Transverse colon (tissue), 4 donors: ENCODE results near the gene STRN3. TPM values are rescaled to one million over a fixed set of nuclear protein-coding genes. Genes with fewer than 3 reads are reported as not detected.
"Not testable (repeated sequence)": the region's sequence is repeated elsewhere in the genome, so short reads cannot be mapped to it uniquely, and the experiment has no call there.

ENCODE experiments used
- DNase-seq: peaks from one replicate; pipeline ENCODE4 v3.0.0-alpha.2; 2019
- H3K27ac ChIP-seq, 4 donors: fragments of 200-600 bp; sonication (generic); 2 replicates each; pipeline ENCODE4 v1.5.1; 2016 to 2018; ENCODE audit warnings: inconsistent platforms in 4 of 4
- H3K27me3 ChIP-seq: fragments of 200-600 bp; sonication (generic); 2 replicates; pipeline ENCODE4 v1.5.1; 2017; ENCODE audit warnings: inconsistent platforms
- H3K36me3 ChIP-seq, 4 donors: fragments of 200-600 bp; sonication (generic); 2 replicates each; pipeline ENCODE4 v1.5.1; 2017 to 2019; ENCODE audit warnings: inconsistent platforms in 4 of 4
- H3K4me1 ChIP-seq, 4 donors: fragments of 200-600 bp; sonication (generic); 2 replicates each; pipeline ENCODE4 v1.5.1; 2017 to 2020; ENCODE audit warnings: inconsistent platforms in 4 of 4
- H3K4me3 ChIP-seq, 4 donors: fragments of 200-600 bp; sonication (generic); 1 replicate in 1 of 4; 2 replicates in 3 of 4; pipeline versions ENCODE4 v1.5.1 to v1.6.1; 2017 to 2019; ENCODE audit warnings: inconsistent platforms in 4 of 4
- H3K9me3 ChIP-seq, 2 donors: fragments of 200-600 bp; sonication (generic); 2 replicates each; pipeline ENCODE4 v1.5.1; 2017 to 2019; ENCODE audit warnings: inconsistent platforms in 2 of 2
- EP300 ChIP-seq: sonication (generic); formaldehyde crosslinking; IDR thresholded peaks from one replicate; pipeline ENCODE4 v1.6.1; 2017; ENCODE audit warnings: antibody characterized with exemption, low read depth
- POLR2A ChIP-seq: fragments of 450-650 bp; IDR thresholded peaks from one replicate; pipeline ENCODE4 v1.6.1; 2016; ENCODE audit warnings: antibody characterized with exemption, mild to moderate bottlenecking, moderate library complexity
- POLR2AphosphoS5 ChIP-seq, 3 donors: sonication (generic); formaldehyde crosslinking; IDR thresholded peaks; one replicate each; pipeline ENCODE4 v1.6.1; 2016; ENCODE audit warnings: antibody characterized with exemption in 3 of 3
- WGBS, 2 donors: methylation state at CpG; one replicate each; pipeline ENCODE4 v1.1.5; 2018; ENCODE audit warnings: low coverage in 1 of 2; 5-methylcytosine and 5-hydroxymethylcytosine counted together
- in situ Hi-C, 4 donors: fragments of 200-750 bp; cut with MboI; loops; one replicate each; pipeline versions ENCODE4 v1.15.0 to v1.15.1; 2017; ENCODE audit warnings: low sequenced_read_pairs in 3 of 4, low pct_ligation_motif_present in 1 of 4, low pct_unique_long_range_greater_than_20kb in 1 of 4
- intact Hi-C: fragments of 100-400 bp; cut with DNase I; formaldehyde crosslinking; loops from one replicate; pipeline ENCODE4 v1.15.1; 2023; ENCODE audit warnings: low total_unique reads
- total RNA-seq, 4 donors: library from RNA; depleted of rRNA; stranded (reverse); fragments of >200 nt; gene quantifications; one replicate each; pipeline ENCODE4 v1.1.0, GENCODE V29; 2016
- TF ChIP-seq, protein P1 (sequence below), 5 experiments: fragments of 200-600 bp in 3 of 5; fragments of 450-650 bp in 2 of 5; sonication (generic) in 3 of 5; IDR thresholded peaks; 1 replicate in 2 of 5; 2 replicates in 3 of 5; pipeline ENCODE4 v1.5.1; 2016 to 2017; ENCODE audit warnings: antibody characterized with exemption in 5 of 5, inconsistent platforms in 3 of 5, mild to moderate bottlenecking in 2 of 5, moderate library complexity in 1 of 5

Gene STRN3
- total RNA-seq, 4 donors from 2014 or later: 42.3 to 57.5 (median 51.5) TPM

DNA sequence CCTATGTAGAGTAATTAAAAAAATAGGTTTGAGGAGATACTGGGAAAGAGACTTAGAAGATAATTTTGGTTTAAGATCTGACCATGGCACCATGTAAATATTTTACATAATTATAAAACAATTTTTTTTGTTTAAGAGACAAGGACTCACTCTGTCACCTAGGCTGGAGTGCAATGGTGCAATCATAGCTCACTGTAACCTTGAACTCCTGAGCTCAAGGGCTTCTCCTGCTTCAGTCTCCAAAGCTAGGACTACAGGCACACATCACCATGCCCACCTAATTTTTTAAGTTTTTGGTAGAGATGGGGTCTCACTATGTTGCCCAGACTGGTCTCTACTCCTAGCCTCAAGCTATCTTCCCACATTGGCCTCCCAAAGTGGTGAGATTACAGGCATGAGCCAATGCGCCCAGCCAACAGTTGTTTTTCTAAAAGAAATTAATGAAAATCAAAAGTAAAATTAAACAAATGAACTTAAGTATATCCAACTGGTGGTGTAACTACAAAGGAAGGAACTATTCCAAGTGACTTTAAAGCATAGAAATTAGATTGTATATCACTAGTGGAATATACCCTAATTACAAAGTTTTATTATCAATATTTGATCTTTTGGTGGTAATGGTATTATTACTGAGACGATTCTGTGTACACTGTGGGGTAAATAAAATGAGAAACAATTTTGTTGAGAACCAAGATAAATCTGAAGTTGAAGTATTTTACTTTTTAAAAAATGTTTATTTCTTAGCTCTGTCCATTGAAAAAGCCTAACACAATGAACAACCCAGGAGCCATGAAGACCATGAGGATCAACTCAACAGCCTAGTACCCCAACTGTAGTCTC is 122.7 kb downstream of the STRN3 start:
- H3K9me3 ChIP-seq: no peaks in the 10 kb centered on the region
- H3K36me3 ChIP-seq: peaks cover 0 to 41% (median 7%) of the 10 kb centered on the region in 4 donors
- H3K27ac ChIP-seq: no peak overlapping the region
- H3K4me1 ChIP-seq: no peaks in the 10 kb centered on the region
- in situ Hi-C loops (loop anchor here in 3 of 4 donors (10.0 to 25.0 kb wide), 2 partner anchors 241 to 249 kb away; no protein-coding TSS in a partner anchor), intact Hi-C loops (no loop called here)
- no peaks in the 10 kb centered on the region for H3K27me3 ChIP-seq
- TF ChIP-seq, protein P1, sequence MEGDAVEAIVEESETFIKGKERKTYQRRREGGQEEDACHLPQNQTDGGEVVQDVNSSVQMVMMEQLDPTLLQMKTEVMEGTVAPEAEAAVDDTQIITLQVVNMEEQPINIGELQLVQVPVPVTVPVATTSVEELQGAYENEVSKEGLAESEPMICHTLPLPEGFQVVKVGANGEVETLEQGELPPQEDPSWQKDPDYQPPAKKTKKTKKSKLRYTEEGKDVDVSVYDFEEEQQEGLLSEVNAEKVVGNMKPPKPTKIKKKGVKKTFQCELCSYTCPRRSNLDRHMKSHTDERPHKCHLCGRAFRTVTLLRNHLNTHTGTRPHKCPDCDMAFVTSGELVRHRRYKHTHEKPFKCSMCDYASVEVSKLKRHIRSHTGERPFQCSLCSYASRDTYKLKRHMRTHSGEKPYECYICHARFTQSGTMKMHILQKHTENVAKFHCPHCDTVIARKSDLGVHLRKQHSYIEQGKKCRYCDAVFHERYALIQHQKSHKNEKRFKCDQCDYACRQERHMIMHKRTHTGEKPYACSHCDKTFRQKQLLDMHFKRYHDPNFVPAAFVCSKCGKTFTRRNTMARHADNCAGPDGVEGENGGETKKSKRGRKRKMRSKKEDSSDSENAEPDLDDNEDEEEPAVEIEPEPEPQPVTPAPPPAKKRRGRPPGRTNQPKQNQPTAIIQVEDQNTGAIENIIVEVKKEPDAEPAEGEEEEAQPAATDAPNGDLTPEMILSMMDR (IDR thresholded peaks at IDR 0.05): no peak
- TF ChIP-seq POLR2AphosphoS5 (IDR thresholded peaks at IDR 0.05) (no peak), EP300 (no peak), POLR2A (no peak)
- DNase-seq: no peak
- H3K4me3 ChIP-seq: no peak overlapping the region
- WGBS, 2 donors: 80 to 89% methylated on average over 1 to 2 of the region's 2 CpGs

DNA sequence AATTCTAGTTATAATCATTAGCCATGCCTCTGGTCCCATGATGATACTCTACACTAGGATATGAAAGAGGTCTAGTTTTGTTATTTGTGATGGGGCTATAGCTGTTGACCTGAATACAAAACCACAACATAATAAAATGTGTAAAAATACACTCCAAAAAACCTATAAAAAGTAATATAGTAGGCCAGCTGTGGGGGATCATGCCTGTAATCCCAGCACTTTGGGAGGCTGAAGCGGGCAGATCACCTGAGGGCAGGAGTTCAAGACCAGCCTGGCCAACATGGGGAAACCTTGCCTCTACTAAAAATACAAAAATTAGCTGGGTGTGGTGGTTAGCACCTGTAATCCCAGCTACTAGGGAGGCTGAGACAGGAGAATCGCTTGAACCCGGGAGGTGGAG is 129.1 kb downstream of the STRN3 start:
- intact Hi-C loops, DNase-seq, H3K27me3 ChIP-seq, H3K4me1 ChIP-seq, H3K27ac ChIP-seq, H3K4me3 ChIP-seq, in situ Hi-C loops, H3K9me3 ChIP-seq: not testable (repeated sequence)
- peaks cover 0 to 17% (median 5%) of the 10 kb centered on the region in 4 donors for H3K36me3 ChIP-seq
- 73 to 93% methylated on average over 3 of the region's 3 CpGs for WGBS, 2 donors

DNA sequence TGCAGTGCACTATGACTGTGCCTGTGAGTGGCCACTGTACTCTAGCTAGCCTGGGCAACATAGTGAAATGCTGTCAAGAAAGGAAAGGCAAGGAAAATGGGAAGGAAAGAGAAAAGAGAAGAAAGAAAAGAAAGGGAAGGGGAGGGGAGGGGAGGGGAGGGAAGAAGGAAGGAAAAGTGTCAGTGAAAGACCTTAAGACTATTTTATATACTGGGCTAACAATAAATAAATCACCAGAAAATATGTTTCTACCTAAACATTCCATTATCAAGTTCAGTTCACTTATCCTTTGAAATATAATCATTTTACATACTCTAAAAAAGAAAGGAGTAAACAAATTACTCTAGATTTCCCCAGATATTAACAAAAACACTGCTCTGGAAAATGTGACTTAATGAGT is 129.7 kb downstream of the STRN3 start:
- H3K36me3 ChIP-seq: peaks cover 0 to 12% (median 3%) of the 10 kb centered on the region in 4 donors
- in situ Hi-C loops: no loop called here
- H3K4me3 ChIP-seq: no peak overlapping the region
- intact Hi-C loops: no loop called here
- no peak overlapping the region for H3K27ac ChIP-seq
- no peak for DNase-seq
- H3K4me1 ChIP-seq: no peaks in the 10 kb centered on the region
- H3K9me3 ChIP-seq: no peaks in the 10 kb centered on the region
- no peaks in the 10 kb centered on the region for H3K27me3 ChIP-seq
- TF ChIP-seq EP300 (no peak), POLR2AphosphoS5 (IDR thresholded peaks at IDR 0.05) (no peak), POLR2A (no peak)
- TF ChIP-seq, protein P1 (IDR thresholded peaks at IDR 0.05): no peak

DNA sequence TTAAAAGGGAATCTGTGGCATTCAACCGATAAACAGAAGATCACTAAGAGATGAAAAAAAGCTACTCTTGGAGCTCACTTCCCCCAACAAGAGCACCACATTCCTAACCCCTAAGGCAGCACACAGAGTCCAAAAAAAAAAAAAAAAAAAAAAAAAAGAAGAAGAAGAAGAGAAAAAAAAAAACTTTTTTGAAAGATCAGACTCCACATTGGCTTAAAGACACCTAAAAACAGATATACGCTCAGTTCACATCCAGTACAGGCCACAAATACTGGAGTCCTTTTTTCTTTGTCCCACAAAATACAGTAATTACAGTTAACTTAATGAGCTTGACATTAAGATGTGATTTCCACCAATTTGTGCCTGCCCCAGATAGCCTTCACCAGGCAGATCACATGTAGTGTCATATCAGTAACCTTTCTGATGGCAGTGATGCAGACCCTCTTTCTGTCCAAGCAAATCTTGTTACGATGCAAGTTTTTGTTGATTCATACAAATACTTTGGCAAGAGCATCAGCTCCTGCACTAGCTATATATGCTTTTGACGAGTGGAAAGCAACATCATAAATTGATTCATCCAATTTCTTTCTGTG is 131.2 kb downstream of the STRN3 start:
- Histone ChIP-seq H3K9me3 (no peaks in the 10 kb centered on the region), H3K4me1 (no peaks in the 10 kb centered on the region), H3K36me3 (peaks cover 0 to 9% (median 0%) of the 10 kb centered on the region in 4 donors), H3K27ac (no peak overlapping the region), H3K4me3 (no peak overlapping the region), H3K27me3 (no peaks in the 10 kb centered on the region)
- no peak for DNase-seq
- in situ Hi-C loops (no loop called here), intact Hi-C loops (no loop called here)
- TF ChIP-seq POLR2AphosphoS5 (IDR thresholded peaks at IDR 0.05) (no peak), EP300 (no peak), POLR2A (no peak)
- TF ChIP-seq, protein P1 (IDR thresholded peaks at IDR 0.05): no peak
- 77 to 85% methylated on average over 4 of the region's 4 CpGs for WGBS, 2 donors
